Astrocyte of the hippocampus (primary cell): Measurements from ENCODE around the gene ZNF416.

Experiments used
- DNase-seq: peaks from one replicate; pipeline ENCODE4 v3.0.0; 2011; ENCODE audit warnings: low read depth, low spot score

ZNF416 gene

DNA sequence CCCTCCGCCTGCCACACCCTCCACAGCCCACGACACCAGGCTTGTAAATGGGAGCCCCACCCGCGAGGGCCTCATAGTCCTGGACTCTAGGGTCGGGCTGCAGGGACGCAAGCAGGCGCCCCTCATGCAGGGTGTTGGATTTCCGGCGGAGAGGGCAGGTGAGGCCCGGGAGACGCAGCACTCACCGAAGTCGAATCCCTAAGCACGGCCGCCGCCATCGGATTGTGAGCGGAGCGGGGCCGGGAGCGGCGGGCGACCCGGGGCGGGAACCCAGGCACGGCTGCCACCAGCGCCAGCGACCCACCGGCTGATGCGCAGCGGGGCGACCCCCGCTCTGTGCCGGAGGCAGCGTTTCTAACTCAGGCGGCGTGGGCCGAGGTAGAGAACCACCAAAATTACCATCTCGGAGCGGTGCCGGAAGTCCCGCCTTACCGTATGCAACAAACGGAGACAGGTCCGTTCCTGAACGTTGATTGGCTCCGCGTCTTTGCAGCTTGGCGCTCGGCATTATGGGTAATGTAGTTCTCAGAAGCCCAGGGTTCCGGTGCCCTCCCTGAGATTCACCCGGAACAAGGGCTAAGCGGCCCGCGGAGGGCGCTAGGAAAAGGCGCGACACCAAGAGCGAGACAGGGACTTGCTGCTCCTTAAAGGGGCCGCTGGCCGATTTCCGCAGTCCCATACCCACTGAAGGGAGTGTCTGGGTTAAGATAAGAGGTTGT is at the start of gene ZNF416:
Gene ZNF416 (minus strand): TSS at position 425 of the 719 bp plus-strand sequence. CDS start 207 bp downstream, at position 218.
- peak; percentile 99 for DNase-seq

- DNase-seq, result no peak
Measured at GRCh38 chr19:57623091-57623490, 44.4 kb upstream of the ZNF416 start.

GRCh38 chr19:57620673-57621348 is 42.1 kb upstream of the ZNF416 start:
- DNase-seq, result peak; percentile 11

- no peak for DNase-seq
Measured at GRCh38 chr19:57615346-57615745, 36.6 kb upstream of the ZNF416 start.

GRCh38 chr19:57613941-57614743 is 35.4 kb upstream of the ZNF416 start, which contains the start of gene ZNF134:
Gene ZNF134, plus strand, starts transcription at chr19:57614242. Its CDS starts 5,227 bp downstream, at chr19:57619469.
- peak; percentile 96 for DNase-seq

DNA sequence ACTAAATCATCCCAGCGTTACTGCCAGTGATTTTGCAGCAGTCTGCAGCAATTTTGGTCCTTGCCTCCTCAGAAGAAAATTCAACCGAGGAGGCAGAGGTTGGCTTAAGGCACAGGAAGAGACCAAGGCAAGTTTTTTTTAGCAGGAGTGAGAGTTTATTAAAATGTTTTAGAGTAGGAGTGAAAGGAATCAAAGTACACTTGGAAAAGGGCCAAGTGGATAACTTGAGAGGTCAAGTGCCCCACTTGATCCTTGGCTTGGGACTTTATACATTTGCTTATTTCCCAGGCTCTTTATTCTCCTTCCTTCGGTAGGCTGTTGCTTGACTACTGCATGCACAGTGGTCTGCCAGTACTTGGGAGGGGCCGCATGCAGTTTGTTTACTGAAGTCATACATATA is 32.4 kb upstream of the ZNF416 start:
- DNase-seq, result no peak

- DNase-seq, result no peak
Measured at GRCh38 chr19:57606931-57607330, 28.2 kb upstream of the ZNF416 start.

DNA sequence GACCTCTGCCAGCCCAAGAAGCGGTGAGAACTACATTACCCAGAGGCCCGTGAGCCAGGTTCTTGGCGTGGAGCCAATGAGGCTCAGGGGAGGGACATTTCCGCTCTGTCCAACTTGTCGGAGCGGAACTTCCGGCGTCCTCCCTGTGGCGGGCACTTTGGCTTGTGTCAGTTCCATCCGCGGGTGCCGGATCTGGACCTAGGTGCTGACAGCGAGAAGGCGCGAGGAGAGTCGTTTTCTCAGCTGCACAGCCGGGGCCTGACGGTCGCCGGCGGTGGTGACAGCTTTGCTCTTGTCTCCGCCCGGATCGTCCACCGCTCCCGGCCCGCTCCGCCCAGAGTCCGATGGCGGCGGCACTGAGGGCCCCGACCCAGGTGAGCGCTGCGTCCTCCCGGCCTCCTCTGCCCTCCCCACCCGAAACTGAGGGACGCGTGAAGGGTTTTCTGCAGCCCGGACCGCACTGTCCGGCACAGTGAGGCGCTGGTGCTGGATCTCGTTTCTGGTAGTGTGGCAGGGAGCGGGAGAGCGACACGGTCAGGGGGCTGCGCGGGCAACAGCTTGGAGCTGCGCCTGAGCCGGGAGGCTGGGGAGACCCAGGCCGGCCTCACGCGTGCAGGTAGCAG is 21.2 kb upstream of the ZNF416 start, which contains the start of gene ZNF530:
Gene ZNF530 (plus strand): TSS at position 125 of the 623 bp plus-strand sequence. CDS start 4,461 bp downstream, outside the sequence.
- DNase-seq, result peak; percentile 96

DNA sequence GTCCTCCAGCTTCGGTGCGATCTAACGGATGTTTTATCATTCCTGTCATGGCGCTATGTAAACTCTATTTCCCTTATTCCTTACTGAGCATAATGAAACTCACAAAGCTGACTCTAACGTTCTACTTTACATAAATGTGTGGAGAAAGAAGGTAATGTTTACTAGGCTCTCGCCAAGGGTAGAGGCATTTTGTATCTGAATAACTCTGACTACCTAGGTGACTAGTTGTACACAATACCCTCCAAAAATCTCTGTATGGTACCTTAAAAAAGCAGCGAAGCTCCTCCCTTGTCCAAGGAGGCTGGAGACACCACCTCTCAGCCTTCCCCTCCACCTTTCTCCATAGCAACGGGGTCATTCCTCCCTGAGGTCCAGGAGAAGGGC is 20.7 kb upstream of the ZNF416 start:
- no peak for DNase-seq

DNA sequence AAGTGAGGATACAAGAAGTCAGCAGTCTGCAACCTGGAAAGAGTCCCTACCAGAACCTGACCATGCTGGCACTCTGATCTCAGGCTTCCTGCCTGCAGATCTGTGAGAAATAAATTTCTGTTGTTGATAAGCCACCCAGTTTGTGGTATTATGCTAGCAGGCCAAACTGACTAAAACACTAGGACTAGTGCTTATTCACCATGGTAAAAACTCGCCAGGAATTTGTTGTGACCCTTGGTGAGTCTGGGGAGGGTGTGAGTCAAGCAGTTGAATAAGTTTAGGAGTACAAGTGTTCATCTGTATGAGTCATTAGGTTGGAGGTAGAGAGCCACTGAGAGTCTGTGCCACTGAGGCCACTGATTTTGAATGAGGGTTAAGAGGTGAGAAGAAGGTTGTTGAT is 8.8 kb upstream of the ZNF416 start:
- DNase-seq, result peak; percentile 73

DNA sequence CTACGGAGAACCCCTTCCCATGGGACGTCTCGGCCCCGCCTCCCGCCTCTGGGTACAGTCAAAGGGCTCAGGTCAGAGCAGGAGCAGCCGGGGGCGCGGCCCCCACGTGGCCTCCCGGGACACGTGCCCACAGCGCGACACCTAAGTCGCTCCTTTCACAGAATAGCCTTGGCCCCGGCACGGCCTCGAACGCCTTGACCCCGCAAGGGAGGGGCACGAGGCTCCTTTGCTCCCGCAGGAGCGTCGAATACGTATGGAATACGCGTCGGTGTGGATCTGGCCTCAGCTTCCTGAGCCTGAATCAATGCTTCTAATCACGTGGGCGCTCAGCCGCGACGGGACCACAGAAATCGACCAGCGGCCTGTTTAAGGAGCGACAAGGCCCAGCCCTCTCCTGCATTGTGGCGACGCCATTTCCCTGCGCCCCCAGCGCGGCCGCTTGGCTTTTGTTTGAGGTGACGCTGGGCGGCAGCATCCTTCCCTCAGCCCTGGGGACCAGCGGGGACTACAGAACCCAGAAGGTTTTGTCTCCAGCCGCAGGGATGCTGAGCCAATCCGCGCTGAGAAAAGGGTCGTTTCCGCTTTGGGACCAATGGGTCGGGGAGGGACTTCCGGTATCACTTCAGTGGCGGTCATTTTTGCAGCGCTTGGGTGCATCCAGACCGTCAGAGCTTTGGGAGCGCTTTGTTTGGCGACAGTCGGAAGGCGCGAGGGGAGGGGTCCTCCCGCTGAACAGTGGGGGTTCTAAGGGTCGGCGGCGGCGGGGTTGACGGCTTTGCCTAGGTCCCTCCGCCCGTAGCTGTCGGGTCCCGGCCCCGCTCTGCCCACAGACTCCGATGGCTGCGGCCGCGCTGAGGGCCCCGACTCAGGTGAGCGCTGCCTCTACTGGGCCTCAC is 5.1 kb upstream of the ZNF416 start, which contains the start of gene ZIK1:
Gene ZIK1 (plus strand): TSS at position 625 of the 896 bp plus-strand sequence. CDS start 212 bp downstream, at position 837.
- peak; percentile 97 for DNase-seq

GRCh38 chr19:57583104-57583520 is 4.4 kb upstream of the ZNF416 start:
- DNase-seq, result no peak

- no peak for DNase-seq
Measured at GRCh38 chr19:57576661-57577060, 2.0 kb downstream of the ZNF416 start.

- DNase-seq, result no peak
Measured at GRCh38 chr19:57572415-57572947, 6.2 kb downstream of the ZNF416 start.

DNA sequence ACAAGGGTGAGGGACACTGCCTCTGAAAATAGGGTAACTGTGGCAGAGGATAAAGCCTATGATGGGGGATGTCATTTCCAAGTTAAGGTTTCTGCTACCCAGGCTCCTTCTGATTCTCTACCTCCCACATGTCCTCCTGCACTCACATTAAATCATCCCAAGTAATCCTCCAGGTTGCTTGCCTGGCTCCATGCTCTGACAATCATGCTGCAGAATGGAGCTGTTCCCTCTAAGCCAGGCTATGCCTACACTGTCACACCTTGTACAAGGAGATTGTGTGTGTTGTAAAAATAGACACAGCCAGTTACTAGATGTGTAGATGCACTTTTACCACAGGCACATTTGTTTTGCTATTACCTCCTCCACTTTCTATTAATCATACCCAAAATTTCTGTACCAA is 8.0 kb downstream of the ZNF416 start:
- DNase-seq, result no peak

DNA sequence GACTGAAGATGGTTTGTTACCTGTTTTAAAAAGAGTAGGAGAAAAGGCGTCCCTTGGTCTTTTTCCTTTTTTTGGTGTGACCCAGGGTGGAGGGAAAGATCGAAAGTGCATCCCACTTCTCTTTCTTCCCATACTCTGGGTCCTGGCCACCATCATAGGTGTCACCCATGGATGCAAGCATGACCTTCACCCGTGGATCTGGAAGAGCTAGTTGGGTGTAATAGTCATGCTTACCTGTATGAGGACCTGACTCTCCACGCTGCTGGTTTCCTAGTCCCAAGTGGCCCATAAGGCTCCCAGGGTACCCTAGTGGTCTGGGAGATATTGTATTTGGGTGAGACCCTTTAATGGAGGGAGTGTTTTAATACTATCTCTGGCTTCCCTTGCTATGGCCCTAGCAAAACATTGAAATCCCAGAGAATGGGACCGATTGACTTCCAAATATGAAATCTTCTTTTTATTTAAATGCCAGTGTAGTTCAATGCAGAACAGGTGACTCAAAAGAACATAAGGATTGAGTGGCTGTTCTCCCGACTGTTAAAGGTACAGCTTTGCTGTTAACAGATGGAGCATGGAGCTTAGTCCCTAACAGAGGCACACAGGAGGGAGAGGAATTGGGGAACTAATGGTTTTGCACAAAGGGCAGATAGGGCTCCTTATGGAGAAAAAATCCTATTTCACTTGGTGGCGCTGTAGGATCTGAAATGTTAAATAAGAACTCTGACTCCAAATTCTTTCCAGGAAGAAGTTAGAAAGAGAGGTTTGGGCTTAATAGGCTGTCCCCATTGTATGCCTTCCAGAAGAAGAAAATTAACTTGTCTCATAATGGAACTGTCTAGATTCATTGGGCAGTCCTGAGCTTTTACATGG is 12.1 kb downstream of the ZNF416 start:
- peak; percentile 43 for DNase-seq

GRCh38 chr19:57563547-57563946 is 15.2 kb downstream of the ZNF416 start:
- DNase-seq, result no peak

DNA sequence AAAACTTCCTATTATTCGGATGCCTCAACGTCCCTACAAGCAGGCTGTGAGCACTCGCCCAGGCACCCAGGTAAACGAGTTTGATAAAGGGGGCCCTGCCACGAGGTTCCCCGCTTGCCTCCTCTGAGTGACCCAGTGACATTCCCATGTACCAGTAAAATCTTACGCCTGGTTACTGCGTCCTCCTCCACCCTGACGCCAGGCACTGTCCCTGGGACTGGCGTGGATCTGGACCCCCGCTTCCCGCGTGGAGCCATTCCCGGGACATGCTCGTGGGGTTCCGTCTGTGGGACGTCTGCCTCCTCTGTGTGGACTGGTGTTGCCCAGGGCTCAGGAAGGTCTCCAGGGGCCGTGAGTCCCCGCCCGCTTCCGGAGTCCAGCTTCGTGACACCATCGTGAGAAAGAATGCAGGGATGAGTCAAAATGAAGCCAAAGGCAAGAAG is 18.6 kb downstream of the ZNF416 start:
- DNase-seq, result peak; percentile 39

DNA sequence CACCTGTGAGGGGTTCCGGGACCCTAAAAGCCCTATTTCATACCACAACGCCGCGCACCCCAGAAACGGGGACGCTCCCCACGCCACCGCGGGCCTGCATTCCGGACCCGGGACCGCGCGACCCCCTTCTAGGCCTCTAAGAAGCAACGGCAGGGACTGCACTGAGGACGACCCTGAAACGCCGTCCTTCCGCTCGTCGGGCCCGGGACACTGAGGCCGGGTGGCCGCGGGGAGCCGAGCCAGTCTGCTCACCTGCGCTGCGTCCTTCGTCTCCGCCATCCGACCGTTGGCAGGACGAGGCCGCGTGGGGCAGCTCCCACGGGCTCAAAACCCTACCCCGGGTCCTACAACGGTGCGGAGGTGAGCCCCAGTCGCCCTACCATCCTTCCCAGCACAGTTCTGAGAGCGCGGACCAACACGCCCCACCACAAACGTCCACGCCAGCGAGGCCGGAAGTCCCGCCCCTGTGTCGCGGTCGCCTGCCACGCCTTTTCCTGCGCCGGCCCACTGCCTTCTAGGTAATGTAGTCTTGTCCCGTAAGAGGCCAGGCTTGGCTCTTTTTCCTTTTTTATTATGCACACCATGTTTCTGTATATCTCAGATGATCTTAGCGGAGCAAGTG is 19.2 kb downstream of the ZNF416 start, which contains the start of gene ZNF550:
Gene ZNF550 (minus strand): TSS at position 460 of the 622 bp plus-strand sequence. CDS start 181 bp downstream, at position 279.
- peak; percentile 96 for DNase-seq
